Transverse colon (tissue), 4 donors: Measurements from ENCODE around the gene ME2.

Source experiments
- CTCF ChIP-seq, 5 experiments: fragments of 200-600 bp in 3 of 5; fragments of 450-650 bp in 2 of 5; sonication (generic) in 3 of 5; IDR thresholded peaks; 1 replicate in 2 of 5; 2 replicates in 3 of 5; pipeline ENCODE4 v1.5.1; 2016 to 2017; ENCODE audit warnings: antibody characterized with exemption in 5 of 5, inconsistent platforms in 3 of 5, mild to moderate bottlenecking in 2 of 5, moderate library complexity in 1 of 5
- EP300 ChIP-seq: sonication (generic); formaldehyde crosslinking; IDR thresholded peaks from one replicate; pipeline ENCODE4 v1.6.1; 2017; ENCODE audit warnings: antibody characterized with exemption, low read depth
- POLR2A ChIP-seq: fragments of 450-650 bp; IDR thresholded peaks from one replicate; pipeline ENCODE4 v1.6.1; 2016; ENCODE audit warnings: antibody characterized with exemption, mild to moderate bottlenecking, moderate library complexity
- POLR2AphosphoS5 ChIP-seq, 3 donors: sonication (generic); formaldehyde crosslinking; IDR thresholded peaks; one replicate each; pipeline ENCODE4 v1.6.1; 2016; ENCODE audit warnings: antibody characterized with exemption in 3 of 3

- no peak for TF ChIP-seq CTCF (IDR thresholded peaks at IDR 0.05)
- TF ChIP-seq POLR2A, result no peak
- no peak for TF ChIP-seq EP300
- TF ChIP-seq POLR2AphosphoS5 (IDR thresholded peaks at IDR 0.05), result no peak
Measured at GRCh38 chr18:50944245-50944932, 65.5 kb downstream of the ME2 start.
